Lower leg skin (tissue), 3 donors: ENCODE measurements around the gene KMT5B.

ENCODE experiments used
- POLR2A ChIP-seq, 2 donors: fragments of 450-650 bp; IDR thresholded peaks; one replicate each; pipeline ENCODE4 v1.6.1; 2016 to 2017; ENCODE audit warnings: antibody characterized with exemption in 2 of 2, mild to moderate bottlenecking in 1 of 2, moderate library complexity in 1 of 2
- TF ChIP-seq, protein P1 (sequence below), 3 donors: fragments of 450-650 bp; IDR thresholded peaks; one replicate each; pipeline ENCODE4 v1.5.1; 2016; ENCODE audit warnings: antibody characterized with exemption in 3 of 3, mild to moderate bottlenecking in 3 of 3, moderate library complexity in 2 of 3

DNA sequence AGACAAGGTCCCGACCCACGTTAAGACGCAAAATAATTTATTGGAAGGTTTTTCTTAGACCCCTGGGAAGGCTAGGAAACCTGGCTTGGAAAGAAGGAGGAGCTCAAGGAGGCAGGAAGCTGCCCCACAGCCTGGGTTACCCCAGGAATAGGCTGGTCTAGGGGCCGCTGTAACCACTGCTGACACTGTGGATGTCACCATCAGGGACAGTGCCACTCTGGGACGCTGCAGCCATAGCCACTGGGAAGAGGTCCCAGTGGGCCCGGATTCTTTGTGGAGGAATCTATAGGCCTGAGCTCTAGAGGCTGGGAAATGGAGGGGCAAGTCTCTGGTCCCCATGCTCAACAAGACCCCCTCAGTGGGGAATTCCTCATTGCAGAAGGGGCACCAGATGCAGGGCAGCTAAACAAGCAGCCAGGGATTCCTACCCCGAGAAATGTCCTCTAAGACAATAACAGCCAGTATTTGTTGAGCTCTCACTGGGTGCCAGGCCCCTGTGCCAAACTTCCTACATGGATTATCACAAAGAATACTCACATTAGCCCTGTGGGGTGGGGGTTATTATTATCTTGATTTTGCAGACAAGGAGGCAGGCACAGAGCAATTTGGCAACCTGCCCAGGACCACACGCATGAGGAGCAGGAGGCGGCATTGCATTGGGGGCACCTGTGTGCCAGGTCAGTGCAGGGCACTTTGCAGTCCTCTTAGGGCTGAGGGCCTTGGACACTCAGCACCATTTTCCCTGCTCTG lies 72.4 kb downstream of the KMT5B start:
- TF ChIP-seq, protein P1, sequence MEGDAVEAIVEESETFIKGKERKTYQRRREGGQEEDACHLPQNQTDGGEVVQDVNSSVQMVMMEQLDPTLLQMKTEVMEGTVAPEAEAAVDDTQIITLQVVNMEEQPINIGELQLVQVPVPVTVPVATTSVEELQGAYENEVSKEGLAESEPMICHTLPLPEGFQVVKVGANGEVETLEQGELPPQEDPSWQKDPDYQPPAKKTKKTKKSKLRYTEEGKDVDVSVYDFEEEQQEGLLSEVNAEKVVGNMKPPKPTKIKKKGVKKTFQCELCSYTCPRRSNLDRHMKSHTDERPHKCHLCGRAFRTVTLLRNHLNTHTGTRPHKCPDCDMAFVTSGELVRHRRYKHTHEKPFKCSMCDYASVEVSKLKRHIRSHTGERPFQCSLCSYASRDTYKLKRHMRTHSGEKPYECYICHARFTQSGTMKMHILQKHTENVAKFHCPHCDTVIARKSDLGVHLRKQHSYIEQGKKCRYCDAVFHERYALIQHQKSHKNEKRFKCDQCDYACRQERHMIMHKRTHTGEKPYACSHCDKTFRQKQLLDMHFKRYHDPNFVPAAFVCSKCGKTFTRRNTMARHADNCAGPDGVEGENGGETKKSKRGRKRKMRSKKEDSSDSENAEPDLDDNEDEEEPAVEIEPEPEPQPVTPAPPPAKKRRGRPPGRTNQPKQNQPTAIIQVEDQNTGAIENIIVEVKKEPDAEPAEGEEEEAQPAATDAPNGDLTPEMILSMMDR (IDR thresholded peaks at IDR 0.05): no peak
- TF ChIP-seq POLR2A (IDR thresholded peaks at IDR 0.05): no peak
